SIG-M5 treated with dmso at 0.1 percent for 504 hours (cell line): ENCODE results near the gene NR2C2.
"Not testable (repeated sequence)": the region's sequence is repeated elsewhere in the genome, so short reads cannot be mapped to it uniquely, and the experiment has no call there.

Source experiments
- DNase-seq: peaks from one replicate; lab custom pipeline; 2025; ENCODE audit not compliant: unreplicated experiment; lab: John Stamatoyannopoulos, UW

NR2C2 gene

DNA sequence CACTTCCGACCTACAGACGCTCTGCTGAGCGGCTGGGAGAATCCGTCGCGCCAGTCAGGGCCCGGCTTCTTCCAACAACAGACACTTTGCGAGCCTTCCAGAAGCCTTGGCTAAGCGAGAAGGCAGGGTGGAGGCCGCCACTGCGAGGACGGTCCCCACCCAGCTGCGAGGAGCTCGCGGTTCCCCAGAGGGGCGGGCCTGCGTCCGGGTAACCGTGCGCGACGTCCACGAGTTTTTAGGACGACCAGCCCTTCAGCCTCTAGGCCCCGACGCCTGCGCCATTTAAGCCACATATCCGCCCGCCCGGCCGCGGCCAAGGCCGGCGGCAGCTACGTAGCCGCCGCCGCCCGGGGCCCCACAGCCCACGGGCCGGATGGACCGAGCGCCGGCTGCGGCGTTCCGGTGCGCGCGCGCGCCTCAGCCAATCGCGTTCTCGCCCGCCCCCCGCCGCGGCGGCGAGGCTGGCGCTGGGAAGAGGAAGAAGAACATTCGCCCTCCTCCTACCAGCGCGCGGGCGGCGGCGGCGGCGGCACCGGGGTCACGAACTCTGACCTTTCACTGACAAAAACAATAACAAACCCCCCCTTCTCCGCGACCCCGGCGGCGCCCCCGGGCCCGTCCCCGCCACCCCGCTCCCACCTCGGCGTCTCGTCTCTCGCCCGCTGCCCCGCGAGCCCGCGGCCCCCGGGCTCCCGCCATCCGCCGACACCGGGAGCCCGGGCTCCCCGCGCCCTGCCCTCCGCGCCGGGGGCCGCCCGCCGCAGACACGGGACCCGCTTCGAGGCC is at the start of gene NR2C2:
NR2C2 (plus strand) TSS at position 484 of the 786 bp plus-strand sequence. CDS start 56,332 bp downstream, outside the sequence.
- peak; percentile 81 for DNase-seq

DNA sequence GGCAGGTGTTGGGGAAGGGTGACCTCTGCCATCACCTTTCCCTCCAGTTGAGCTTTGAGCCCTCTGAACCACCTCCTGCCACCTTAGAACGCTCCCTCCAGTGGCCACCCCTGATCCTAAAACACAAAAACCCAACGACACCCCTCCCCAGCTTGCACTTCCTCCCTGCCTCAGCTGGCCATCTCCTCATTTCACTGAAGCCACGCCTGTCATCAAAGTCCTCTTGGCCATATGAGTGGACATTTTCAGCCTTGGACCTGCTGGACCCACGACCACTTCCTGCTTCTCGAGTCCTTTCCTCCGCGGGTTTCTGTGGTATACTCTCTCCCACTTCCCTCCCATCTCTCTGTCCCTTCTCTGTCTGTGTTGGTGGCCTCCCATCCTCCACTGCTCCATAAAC is 48.5 kb upstream of the NR2C2 start:
- no peak for DNase-seq

DNA sequence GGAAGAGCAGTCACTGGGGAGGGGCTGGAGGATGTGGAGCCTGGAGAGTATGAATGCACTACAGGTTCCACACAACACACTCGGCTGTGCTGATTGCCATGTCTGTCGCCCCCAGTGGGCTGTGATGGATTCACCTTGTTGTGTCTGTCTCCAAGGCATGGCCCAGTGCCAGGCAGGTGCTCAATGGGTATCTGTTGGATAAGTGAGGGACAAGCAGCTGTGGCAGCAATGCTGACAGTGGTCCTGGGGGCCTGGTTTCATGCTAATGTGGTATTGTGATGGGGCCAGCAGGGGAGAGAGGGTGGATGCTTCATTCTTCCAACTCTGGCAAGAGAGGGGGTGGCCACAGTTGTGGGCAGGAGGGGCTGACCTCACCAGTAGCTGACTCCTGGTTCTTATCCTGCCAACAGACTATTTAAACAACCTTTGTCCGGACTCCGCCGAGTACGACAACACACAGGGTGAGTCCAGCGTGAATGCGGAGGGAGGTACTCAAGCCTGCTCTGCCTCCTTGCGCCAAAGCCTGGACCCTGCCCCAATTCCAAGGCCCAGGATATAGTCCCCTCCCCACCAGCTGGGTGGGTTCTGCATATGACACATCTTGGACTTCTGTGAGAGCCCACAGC is 47.3 kb upstream of the NR2C2 start:
- no peak for DNase-seq

GRCh38 chr3:14900881-14901873 is 46.2 kb upstream of the NR2C2 start:
- peak; percentile 17 for DNase-seq

GRCh38 chr3:14902719-14903118 is 44.7 kb upstream of the NR2C2 start:
- DNase-seq, result no peak

GRCh38 chr3:14903501-14903900 is 43.9 kb upstream of the NR2C2 start:
- DNase-seq, result not testable (repeated sequence)

DNA sequence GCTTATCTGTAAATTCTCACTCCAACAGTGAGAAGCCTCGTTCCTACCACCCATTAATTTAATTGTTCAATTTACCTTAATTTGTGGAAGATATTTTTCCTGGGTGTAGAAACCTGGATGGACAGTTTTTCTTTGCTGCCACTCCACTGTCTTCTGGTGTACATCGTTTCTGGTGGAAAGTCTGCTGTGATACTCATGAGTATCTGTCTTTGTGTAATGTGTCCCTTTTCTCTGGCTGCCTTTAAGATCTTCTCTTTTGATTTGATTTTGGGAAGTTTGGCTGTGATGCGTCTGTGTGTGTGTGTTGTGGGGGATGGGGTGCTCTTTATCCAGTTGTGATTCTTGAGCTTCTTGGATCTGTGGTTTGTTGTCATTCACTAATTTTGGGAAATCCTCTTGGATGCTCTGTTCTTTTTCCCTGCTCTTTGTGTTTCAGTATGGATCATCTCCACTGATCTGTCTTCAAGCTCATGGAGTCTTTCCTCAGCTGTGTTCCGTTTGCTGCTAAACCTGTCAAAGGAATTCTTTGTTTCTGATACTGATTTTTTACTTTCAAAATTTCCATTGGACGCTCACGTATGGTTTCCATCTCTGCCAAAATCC is 42.2 kb upstream of the NR2C2 start:
- no peak for DNase-seq

DNA sequence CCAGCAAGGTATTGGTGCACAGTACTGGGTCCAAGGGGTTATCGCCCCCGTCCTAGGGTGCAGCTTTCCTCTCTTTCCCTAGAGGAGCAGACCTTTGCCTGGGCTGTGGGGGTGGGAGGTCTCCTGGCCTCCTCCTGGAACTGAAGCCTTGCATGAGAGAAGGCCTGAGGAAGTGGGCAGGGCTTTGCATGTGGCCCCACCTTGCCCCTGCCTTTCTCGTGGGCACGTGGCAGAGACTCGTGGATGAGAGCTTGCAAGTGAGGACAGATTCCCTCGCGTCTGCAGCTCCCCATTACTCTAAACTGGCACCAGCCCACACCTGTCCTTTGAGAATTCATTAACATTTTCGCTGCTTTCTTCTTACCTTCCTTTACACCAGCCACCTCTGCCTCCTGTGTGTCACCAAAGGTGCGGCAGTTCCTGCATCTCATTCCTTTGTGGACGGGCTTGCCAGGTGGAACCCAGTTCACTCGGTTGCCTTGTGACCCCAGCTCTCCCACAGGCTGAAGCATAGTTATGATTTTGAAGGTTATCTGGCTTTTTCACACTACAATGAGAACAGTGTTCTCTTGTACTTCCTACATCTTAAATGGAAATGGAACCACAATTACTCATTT is 40.9 kb upstream of the NR2C2 start:
- DNase-seq, result no peak

DNA sequence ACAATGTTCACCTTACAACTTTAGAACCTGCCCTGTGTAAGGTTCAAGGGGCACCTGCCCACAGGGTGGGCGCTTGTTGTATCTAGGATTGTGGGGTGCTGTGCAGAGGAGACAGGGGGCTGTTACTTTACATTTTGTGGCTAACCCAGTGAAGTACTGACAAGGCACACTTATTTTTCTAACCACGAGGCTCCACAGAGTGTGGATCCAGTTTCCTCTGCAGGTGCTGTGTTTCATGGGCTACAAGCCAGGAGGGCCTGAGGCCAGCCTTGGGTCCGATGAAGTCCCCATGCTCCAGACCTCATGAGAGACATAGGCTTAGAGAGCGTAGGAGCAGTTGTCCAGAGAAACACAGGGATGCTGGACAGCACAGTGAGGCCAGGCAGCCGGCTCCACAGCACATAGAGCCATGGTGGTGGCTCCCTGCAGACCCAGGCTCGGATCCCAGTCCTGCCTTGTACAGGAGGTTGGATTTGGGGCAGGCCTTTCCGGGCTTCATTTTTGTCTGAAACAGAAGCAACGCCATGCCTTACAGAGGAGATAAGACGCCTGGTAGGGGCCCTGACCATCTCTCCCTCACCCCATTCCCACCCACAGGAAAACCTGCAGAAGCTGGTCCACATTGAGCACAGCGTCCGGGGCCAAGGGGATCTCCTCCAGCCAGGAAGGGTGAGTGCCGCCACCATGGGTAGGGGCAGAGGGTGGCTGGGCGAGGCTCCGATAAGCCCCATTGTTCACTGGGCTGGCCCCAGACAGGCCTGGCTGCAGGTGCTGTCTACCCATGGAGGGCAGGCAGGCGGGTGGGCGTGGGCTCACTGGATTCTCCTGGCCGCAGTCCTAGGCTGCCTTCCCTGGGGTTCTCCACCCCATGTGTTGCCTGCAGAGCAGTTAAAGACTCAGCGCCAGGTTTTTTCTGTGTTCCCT is 40.1 kb upstream of the NR2C2 start:
- DNase-seq, result no peak

DNA sequence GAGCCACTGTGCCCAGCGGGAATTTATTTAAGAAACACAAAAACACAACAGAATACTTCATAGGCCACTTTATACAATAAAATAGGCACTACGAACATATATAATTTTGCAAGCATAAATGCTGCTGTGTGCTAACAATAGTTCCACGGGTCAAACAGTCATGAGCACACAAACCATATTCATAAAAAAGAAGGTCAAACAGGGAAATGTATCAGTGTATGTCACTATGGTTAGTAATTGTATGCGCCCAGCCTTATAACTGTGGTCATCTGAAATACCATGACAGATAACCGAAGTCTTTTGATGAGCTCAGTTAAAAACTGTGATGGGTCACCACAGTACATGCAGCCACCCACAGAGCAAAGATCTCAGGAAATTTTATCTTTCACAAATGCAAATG is 38.1 kb upstream of the NR2C2 start:
- DNase-seq, result no peak

GRCh38 chr3:14911651-14912050 is 35.7 kb upstream of the NR2C2 start:
- no peak for DNase-seq

DNA sequence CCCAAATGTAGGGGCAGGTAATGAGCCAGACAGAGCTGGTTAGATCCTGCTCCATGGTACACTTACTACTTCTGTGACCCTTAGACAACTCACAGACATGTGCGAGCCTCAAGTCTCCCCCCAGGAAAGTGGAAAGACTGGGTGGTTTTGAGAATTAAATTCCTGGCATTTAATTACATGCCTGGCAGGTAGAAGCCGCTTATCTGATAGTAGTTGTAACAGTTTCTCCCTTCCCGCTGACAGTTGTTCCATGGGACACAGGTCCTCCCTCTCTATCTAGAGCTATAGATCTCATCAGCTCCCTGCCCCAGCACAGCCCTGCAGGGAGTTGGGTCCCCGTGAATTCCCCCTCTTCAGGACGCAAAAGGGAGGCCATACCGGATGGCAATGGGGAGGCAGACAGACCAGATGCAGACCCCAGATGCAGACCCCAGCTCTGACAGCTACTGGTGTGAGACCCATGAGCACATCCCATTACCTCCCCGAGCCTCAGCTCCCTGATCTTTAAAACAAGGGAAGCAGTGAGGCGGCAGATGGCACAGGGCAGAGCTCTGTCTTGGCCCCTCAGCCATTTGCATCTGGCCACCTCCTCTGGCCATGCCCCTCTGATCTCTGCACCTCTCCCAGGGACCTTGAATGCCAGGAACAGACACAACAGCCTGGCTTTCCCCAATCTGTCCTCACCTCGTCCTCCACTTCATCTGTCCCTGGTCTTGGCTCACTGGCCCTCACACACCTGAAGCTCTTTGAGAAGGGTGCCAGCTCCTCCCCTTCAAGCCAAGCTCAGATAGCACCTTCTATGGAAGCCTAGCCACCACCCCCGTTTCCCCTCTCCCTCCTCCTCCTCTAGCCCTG is 34.1 kb upstream of the NR2C2 start:
- no peak for DNase-seq

DNA sequence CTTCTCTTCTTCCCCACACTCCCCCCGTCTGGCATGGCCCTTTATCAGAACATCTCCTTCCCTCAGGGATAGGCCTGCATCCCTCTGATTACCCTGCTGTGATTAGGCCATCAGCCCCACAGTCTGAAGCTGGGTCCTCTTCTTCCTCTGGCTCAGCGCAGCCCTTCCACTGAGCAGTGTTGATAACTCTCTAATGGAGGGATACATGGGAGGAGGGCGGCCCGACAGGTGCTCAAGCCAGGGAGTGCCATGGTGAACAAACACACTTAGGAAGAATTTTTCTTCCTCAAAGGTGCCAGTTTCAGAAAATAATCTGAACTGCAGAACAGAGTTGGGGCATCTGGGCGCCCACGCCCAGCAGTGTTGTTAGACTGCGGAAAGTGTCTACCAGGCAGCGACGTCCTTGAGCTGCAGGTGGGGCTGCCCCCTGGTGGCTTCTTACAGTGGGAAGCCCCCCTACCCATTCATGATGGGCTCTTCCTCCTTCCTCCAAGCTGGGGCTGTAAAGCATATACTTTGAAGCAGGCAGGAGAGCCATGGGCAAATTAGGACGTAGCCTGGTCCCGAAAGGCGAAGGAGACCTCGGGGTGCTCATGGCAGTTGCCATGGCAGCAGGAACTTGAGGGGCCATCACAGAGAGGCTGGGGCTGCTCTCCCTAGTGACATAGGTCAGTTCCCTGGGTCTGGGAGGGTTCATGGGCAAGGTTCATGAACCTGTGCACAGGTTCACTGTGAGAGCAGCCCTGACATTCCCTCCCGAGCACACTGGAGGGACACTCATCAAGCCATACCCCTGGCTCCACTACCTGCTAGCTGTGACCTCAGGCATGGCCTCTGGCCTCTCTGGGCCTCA is 33.2 kb upstream of the NR2C2 start:
- DNase-seq, result no peak

DNA sequence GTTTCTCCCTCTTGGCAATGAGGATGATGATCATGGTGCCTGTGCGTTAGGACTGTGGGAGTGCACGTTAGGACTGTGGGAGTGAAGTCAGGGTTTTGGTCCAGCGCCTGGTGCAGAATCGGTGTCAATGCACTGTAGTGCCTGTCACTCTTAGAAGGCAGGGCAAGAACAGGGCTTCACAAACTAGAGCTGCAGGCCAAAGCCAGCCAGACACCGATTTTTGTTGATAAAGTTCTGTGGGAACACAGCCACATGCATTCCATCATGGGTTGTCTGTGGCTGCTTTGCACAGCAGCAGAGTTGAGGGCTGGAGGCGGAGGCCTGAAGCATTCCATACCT is 32.6 kb upstream of the NR2C2 start:
- no peak for DNase-seq

DNA sequence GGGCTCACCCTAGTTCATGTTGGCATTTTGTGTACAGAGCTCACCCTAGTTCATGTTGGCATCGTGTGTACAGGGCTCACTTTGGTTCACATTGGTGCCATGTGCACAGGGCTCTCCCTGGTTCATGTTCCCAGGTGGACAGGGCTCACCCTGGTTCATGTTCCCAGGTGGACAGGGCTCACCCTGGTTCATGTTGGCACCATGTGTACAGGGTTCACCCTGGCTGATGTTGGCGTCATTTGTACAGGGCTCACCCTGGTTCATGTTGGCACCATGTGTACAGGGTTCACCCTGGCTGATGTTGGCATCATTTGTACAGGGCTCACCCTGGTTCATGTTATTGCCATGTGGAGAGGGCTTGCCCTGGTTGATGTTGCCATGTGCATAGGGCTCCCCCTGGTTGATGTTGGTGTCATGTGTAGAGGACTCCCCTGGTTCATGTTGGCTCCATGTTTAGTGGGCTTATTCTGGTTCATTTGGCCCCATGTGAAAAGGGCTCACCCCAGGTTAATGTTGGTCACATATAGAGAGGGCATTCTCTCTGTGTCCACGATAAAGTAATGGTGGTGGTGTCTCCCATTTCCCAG is 31.7 kb upstream of the NR2C2 start:
- DNase-seq, result no peak

DNA sequence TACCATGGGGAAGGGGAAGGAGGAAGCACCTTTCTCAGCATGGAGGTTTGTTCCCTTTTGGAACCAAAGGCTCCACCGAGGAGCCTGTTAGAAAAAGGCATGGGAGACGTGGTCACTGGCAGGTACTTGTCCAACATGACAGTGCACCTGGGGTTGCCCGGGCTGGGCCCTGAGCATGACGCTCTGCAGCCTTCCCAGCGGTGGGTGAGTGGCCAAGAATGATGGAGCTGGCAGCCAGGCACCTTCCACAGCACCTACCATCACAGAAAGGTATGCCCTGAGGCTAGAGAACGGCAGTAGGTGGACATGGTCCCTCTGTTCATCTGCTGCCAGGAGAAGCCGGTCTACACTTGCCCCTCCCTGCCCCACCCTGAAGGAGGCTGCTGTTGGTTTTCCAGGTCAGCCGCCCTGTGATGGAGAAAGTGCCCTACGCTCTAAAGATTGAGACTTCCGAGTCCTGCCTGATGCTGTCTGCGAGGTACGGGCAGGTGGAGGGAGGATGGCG is 29.0 kb upstream of the NR2C2 start:
- no peak for DNase-seq

DNA sequence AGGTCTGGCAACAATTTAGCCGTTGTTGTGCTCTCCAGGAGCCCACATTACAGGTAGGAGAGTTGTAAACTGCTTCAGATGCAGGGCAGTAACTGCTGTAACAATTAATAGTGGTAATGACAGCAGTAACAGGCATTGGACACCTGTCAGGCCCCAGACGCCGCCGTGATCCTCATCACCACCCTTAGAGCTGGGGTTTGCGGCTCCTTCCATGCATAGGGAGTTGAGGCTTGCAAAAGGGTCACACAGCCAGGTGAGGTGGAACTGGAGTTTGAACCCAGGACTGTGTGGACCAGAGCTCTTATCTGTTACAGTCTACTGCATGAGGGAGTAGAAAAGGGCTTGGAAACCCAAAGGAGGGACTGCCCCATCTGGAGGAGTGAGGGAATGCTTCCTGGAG is 26.8 kb upstream of the NR2C2 start:
- DNase-seq, result no peak
